ENCODE data around the gene OLR1.

DNA sequence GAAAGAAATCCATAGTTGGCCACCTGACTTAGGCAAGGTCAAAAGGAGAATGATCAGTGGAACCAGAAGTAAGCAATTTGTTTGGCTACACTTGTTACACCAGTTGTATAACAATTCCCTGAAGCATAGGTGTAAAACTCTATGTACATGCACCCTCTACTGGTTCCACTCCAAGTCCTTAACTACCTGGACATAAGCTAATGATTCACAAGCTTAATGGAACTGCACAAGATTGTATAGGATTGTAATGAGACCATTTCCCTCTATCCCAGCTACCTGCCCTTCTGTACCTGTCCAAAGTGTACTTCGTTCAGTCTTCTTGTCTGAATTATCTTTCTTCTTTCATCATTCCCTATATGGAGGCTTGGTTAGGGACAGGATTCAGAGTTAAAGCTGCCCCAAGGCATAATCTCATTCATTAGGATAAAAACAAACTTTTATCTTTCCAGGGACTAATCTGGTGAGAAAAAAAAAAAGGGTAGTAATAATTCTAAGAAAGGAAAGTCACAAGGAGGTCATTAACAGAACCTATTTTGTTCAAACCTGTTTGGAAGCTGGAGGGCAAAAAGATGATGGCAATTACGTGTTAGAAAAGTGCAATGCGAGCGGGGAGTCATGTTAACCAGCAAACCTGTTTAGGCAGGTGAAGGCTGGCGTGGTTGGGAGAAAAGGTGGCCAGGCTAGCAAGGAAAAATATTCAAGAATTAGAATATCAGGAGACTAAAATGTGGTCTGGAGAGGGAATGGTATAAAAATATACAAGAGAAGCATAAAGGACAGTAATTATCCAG is 4.1 kb upstream of the OLR1 start:
- TF ChIP-seq, protein P1, sequence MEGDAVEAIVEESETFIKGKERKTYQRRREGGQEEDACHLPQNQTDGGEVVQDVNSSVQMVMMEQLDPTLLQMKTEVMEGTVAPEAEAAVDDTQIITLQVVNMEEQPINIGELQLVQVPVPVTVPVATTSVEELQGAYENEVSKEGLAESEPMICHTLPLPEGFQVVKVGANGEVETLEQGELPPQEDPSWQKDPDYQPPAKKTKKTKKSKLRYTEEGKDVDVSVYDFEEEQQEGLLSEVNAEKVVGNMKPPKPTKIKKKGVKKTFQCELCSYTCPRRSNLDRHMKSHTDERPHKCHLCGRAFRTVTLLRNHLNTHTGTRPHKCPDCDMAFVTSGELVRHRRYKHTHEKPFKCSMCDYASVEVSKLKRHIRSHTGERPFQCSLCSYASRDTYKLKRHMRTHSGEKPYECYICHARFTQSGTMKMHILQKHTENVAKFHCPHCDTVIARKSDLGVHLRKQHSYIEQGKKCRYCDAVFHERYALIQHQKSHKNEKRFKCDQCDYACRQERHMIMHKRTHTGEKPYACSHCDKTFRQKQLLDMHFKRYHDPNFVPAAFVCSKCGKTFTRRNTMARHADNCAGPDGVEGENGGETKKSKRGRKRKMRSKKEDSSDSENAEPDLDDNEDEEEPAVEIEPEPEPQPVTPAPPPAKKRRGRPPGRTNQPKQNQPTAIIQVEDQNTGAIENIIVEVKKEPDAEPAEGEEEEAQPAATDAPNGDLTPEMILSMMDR (IDR thresholded peaks at IDR 0.05; ENCODE audit: insufficient read depth, low read depth, low read length), result no peak
- TF ChIP-seq EZH2 (IDR thresholded peaks at IDR 0.05; ENCODE audit: insufficient read depth, low read length), result no peak
